Muscle of leg (tissue), 11 donors: ENCODE results near the gene CCDC183. TPM values are rescaled to one million over a fixed set of nuclear protein-coding genes. Genes with fewer than 3 reads are reported as not detected.
"Not testable (repeated sequence)": the region's sequence is repeated elsewhere in the genome, so short reads cannot be mapped to it uniquely, and the experiment has no call there.

ENCODE experiments used
- DNase-seq: peaks from one replicate; pipeline ENCODE4 v3.0.0; 2013
- H3K27ac ChIP-seq: one replicate; pipeline ENCODE4 v1.5.1; 2013; ENCODE audit warnings: mild to moderate bottlenecking, low read length, control low read depth
- H3K27me3 ChIP-seq: one replicate; pipeline ENCODE4 v1.6.1; 2013; ENCODE audit warnings: low read length; ENCODE audit not compliant: control insufficient read depth, insufficient read depth
- H3K36me3 ChIP-seq: one replicate; pipeline ENCODE4 v1.6.1; 2013; ENCODE audit warnings: low read length; ENCODE audit not compliant: control insufficient read depth, insufficient read depth
- H3K4me1 ChIP-seq: one replicate; pipeline ENCODE4 v1.6.1; 2013; ENCODE audit warnings: low read length; ENCODE audit not compliant: control insufficient read depth, insufficient read depth
- H3K4me3 ChIP-seq: one replicate; pipeline ENCODE4 v1.5.1; 2013; ENCODE audit warnings: low read length, control low read depth
- H3K9me3 ChIP-seq: replicated peaks from 2 replicates; pipeline ENCODE4 v1.6.1; 2013; ENCODE audit warnings: low read depth, low read length; ENCODE audit not compliant: control insufficient read depth
- WGBS: methylation state at CpG from one replicate; pipeline ENCODE4 v1.1.5; 2013; ENCODE audit warnings: missing lambda C conversion rate; ENCODE audit not compliant: insufficient coverage; 5-methylcytosine and 5-hydroxymethylcytosine counted together
- polyA plus RNA-seq, 8 donors: library from polyadenylated mRNA; unstranded; fragments of 120-200 nt; gene quantifications; one replicate each; pipeline versions ENCODE4 v1.2.1 to v1.2.3, GENCODE V29; 2013; ENCODE audit warnings: inconsistent platforms in 1 of 8, low replicate concordance in 1 of 8; ENCODE audit not compliant: insufficient read length in 8 of 8, insufficient read depth in 1 of 8
- total RNA-seq: library from RNA; stranded (reverse); fragments of 120-200 nt; gene quantifications from one replicate; pipeline ENCODE4 v1.2.4, GENCODE V29; 2013

CCDC183 gene
- total and polyA plus RNA-seq, 9 donors, result 0.84 to 4.6 (median 2.1) TPM

DNA sequence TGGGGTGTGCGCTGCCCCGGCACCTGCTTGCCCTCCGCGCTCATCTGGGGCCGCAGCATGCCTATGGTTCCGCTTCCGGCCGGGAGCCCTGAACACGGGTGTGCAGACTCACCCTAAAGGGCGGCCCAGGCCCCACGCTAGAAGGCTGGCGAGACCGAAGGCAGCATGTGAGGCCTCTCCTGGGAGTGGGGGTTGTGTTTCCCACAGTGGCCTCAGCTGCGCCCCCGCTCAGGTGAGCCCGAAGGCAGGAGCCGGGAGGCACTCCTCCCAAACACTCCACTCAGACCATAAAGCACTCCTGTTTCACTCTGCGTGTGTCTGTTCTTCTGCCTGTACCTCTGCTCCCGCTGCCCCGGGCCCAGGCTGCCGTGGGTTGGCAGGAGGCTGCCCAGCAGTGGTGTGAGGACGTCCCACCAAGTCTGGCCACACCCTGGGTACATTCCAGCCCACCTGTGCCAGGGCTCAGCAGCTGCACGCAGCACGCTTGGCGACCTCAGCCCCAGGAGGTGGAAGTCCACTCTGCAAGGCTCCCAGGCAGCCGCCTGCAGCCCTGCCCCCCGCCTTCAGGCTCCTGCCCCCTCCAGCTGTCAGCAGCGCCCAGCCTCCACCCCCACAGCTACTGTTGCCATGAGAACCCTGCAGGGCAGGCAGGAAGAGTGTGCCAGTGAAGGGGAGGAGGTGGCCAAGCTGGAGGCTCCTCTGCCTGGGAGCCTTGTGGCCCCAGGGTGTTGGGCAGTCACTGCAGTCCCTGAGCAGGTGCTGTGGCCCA lies 44.9 kb downstream of the CCDC183 start:
- H3K4me1 ChIP-seq, result peaks cover 63% of the 10 kb centered on the region
- H3K4me3 ChIP-seq, result no peak overlapping the region
- H3K27ac ChIP-seq, result peak overlapping the region; percentile 65
- H3K27me3 ChIP-seq, result peaks cover 29% of the 10 kb centered on the region
- peak; percentile 72 for DNase-seq
- 51% methylated on average over 21 of the region's 28 CpGs for WGBS
- H3K9me3 ChIP-seq, result no peaks in the 10 kb centered on the region
- peaks cover 26% of the 10 kb centered on the region for H3K36me3 ChIP-seq

DNA sequence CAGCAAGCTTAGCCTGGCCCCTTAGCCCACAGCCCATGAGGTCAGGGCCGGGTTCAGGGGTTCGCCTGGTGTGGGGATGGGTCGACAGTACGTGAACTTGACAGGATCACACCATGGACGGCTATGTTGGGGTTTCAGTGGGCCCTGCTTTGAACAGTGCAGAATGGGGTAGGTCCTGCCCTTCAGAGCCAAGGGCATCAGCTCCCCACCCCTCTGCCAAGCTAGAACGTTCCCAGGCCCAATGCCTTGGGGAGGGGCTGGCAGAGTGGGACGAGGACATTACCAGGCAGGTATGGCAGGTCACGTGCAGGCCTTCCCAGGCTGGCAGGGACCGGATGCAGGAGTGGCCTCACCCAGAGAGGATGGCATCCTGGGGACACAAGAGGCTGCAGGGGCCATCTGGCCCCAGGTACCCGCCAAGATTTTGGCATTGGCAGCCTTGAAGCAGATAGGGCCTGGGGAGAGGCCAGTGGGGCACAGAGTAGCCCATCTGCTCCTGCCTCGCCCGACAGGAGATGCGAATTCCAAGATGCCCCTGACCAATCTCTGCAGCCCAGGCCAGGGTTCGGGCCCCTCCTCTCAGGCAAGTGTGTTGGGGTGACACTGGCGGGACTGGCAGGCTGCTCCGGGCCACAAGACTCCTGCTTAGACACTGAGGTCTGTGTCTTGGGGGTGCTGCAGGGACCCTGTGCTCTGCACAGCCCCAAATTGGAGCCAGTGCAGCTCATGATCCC lies 45.7 kb downstream of the CCDC183 start:
- Histone ChIP-seq H3K36me3 (peaks cover 21% of the 10 kb centered on the region), H3K27me3 (peaks cover 35% of the 10 kb centered on the region), H3K4me1 (peaks cover 63% of the 10 kb centered on the region), H3K27ac (peak overlapping the region; percentile 62)
- 32% methylated on average over 12 of the region's 16 CpGs for WGBS
- not testable (repeated sequence) for H3K9me3 ChIP-seq, H3K4me3 ChIP-seq, DNase-seq

DNA sequence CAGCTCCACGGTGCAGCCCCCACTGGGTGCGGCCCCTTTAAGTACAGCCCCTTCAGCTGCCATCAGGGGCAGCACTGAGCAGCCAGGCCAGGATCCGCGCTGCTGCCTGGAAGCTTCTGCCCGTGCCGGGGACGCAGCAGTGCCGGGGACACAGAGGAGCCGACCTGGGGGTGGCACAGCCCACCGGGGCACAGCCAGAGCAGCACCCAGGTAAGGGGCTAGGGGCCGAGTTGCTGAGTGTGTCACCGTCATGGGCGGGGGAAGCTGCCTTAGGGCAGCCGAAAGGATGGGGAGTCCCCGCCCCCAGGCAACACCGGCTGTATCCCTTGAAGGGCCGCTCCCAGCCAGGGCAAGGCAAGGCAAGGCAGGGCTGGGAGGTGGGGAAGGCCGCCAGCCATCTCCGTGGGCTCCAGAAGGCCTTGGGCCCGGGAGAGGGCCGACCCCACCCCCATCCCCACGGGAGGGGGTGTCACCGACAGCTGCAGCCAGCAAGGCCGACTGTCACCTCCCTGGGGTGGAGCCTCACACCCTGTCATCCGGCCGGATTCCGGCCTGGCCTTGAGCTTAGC lies 46.3 kb downstream of the CCDC183 start, which contains the start of gene AJM1:
AJM1 (plus strand) TSS at position 99 of the 569 bp plus-strand sequence. CDS start 1,937 bp downstream, outside the sequence.
- peak within 1 kb of the TSS; percentile 50 for H3K4me3 ChIP-seq
- H3K36me3 ChIP-seq, result peaks cover 21% of the 10 kb centered on the region
- peaks cover 41% of the 10 kb centered on the region for H3K27me3 ChIP-seq
- 2% methylated on average over 16 of the region's 27 CpGs for WGBS
- not testable (repeated sequence) for H3K9me3 ChIP-seq
- DNase-seq, result peak; percentile 85
- H3K27ac ChIP-seq, result peak within 1 kb of the TSS; percentile 62
- H3K4me1 ChIP-seq, result peaks cover 67% of the 10 kb centered on the region

DNA sequence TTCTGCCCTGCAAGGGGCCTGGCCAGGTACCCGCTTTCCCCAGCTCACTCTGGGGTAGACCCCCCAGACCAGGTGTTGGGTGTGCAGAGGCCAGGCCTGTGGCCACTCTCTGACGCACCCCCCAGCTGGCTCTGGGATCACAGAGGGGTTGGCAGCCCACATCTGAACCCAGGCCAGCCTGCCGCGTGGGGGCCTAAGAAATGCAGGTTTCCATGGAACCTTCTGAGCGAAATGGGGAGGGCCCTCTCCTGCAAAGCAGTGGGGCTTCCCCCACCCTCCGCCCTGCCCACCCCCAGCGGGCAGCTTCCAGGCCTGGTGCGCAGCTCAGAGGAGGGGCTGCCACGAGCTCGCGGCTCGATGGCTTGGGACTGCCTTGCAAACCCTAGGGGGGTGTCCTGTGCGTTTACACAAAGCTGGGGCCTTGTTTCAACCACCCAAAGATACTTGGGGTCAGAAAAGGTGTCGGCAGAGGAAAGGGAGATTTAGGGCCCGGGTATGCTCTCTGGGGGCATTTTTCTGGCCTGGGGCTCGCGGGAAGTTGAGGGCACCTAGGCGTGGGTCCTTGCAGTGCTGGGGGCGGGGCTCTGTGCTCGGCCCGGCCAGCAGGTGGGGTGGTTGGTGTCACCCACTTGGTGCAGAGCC lies 47.1 kb downstream of the CCDC183 start:
- Histone ChIP-seq H3K27me3 (peaks cover 44% of the 10 kb centered on the region), H3K4me1 (peaks cover 72% of the 10 kb centered on the region), H3K36me3 (peaks cover 15% of the 10 kb centered on the region)
- not testable (repeated sequence) for H3K9me3 ChIP-seq, H3K4me3 ChIP-seq, DNase-seq, H3K27ac ChIP-seq
- 14% methylated on average over 15 of the region's 21 CpGs for WGBS

DNA sequence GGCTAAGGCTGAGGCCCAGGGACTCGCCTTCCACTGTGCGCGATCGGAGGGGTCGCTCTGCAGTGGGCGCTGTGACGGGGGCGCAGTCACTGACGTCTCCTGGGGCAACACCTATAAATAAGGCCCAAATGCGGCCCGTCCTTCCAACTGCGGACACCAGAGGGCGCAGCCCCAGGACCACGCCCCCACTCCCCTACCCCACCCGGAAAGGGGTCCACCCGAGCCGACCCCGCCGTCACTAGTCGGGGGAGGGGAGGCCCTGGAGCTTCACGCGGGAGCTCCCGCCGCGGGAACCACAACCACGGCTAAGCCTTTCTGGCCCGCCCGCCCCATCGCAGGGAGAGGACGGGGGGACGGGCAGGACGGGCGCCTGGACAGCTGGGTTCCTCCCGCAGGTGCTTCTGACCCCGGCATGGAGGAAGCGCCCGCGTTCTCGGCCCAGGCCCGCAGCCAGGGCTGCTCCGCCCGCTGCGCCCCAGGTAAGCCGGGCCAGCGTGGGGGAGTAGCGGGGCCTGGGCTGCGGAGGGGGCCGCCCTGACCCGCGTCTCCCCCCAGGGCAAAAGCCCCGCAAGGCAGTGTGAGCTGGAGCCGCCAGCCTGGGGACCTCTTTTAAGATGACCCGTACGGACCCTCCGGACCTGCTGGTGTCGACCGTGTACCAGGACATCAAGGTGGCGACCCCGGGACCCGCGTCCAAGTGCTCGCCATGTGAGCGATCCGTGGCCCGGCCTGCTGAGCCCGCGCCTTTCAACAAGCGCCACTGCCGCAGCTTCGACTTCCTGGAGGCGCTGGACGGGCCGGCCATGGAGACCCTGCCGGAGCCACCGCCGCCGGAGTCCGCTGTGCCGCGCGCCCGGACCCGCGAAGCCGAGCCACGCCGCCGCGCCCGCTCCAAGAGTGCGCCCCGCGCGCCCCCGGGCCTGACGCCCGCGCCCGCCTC lies 47.9 kb downstream of the CCDC183 start:
- H3K36me3 ChIP-seq, H3K4me3 ChIP-seq, DNase-seq, H3K27ac ChIP-seq, H3K9me3 ChIP-seq: not testable (repeated sequence)
- Histone ChIP-seq H3K4me1 (peaks cover 73% of the 10 kb centered on the region), H3K27me3 (peaks cover 44% of the 10 kb centered on the region)
- WGBS, result 3% methylated on average over 96 of the region's 99 CpGs

DNA sequence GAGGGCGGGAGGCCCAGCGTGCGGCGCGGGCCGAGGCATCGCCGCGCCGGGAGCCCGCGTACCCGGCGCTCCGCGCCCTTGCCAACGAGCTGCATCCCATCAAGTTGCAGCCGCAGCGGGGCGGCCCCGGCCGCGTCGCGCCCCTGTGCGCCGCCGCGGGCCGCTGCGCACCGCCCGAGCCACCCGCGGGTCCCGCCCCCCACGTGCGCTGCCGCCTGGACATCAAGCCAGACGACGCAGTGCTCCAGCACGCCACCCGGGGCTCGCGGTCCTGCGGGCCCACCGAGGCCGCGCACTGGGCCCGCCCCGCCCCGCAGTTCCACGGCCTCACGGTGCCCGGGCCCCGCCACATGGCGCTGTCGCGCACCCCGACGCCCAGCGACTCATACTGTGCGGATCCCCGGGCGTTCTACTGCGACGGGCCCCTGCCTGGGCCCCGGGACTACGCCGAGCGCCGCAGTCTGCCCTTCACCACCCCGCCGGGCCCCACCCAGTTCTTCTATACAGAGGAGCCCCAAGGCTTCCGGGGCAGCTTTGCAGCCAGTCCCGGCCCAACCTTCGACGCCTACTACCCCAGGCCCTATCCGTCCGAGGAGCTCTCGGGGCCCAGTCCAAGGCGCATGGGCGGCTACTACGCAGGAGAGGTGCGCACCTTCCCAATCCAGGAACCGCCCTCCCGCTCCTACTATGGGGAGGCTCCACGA lies 48.8 kb downstream of the CCDC183 start:
- no peak overlapping the region for H3K4me3 ChIP-seq

DNA sequence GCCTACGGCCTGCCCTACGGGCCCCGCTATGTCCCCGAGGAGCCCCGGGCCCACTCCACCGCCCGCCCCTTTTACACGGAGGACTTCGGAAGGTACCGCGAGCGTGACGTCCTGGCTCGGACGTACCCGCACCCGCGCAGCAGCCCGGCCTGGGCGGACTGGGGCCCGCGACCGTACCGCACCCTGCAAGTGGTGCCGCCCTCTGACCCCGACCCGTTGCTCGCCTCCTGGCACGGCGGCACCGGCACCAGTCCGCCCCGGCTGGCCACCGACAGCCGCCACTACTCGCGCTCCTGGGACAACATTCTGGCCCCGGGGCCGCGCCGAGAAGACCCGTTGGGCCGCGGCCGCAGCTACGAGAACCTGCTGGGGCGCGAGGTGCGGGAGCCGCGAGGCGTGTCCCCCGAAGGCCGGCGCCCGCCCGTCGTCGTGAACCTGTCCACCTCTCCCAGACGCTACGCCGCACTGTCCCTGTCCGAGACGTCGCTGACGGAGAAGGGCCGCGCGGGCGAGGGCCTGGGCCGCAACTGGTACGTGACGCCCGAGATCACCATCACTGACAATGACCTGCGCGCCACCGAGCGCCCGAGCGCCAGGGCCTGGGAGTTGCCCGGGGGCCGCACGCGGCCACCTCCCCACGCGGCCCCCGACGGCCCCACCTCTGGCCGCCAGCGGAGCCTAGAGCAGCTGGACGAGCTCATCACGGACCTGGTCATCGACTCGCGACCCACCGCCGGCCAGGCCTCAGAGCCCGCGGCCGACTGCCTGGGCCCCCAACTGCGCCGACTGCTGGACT lies 49.5 kb downstream of the CCDC183 start:
- H3K27me3 ChIP-seq, result peaks cover 44% of the 10 kb centered on the region
- H3K36me3 ChIP-seq, result peaks cover 6% of the 10 kb centered on the region
- 13% methylated on average over 101 of the region's 102 CpGs for WGBS
- no peak for DNase-seq
- peaks cover 69% of the 10 kb centered on the region for H3K4me1 ChIP-seq
- H3K27ac ChIP-seq, result no peak overlapping the region
- no peaks in the 10 kb centered on the region for H3K9me3 ChIP-seq
- no peak overlapping the region for H3K4me3 ChIP-seq

More for the DNA sequence above, 48.8 kb downstream of the CCDC183 start:
- 5% methylated on average over 88 of the region's 88 CpGs for WGBS
- Histone ChIP-seq H3K4me1 (peaks cover 70% of the 10 kb centered on the region), H3K27me3 (peaks cover 44% of the 10 kb centered on the region), H3K9me3 (no peaks in the 10 kb centered on the region), H3K36me3 (no peaks in the 10 kb centered on the region), H3K27ac (no peak overlapping the region)
- DNase-seq, result no peak

DNA sequence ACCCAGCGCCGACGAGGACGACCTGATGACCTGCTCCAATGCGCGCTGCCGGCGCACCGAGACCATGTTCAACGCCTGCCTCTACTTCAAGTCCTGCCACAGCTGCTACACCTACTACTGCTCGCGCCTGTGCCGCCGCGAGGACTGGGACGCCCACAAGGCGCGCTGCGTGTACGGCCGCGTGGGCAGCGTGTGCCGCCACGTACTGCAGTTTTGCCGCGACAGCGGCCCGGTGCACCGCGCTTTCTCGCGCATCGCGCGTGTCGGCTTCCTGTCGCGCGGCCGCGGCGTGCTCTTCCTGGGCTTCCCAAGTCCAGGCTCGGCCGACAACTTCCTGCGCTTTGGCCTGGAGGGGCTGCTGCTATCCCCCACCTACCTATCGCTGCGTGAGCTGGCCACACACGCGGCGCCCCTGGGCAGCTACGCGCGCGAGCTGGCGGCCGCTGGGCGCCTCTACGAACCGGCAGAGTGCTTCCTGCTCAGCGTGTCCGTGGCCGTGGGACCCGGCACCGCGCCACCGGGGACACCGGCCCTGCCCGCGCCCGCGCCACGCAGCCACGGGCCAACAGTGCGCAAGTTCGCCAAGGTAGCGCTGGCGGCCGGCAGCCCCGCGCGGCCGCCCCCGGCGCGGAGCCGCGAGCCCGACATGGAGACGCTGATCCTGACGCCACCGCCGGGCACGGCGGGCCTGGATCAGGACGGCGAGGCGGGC lies 50.4 kb downstream of the CCDC183 start:
- Histone ChIP-seq H3K4me3 (no peak overlapping the region), H3K27ac (no peak overlapping the region), H3K27me3 (peaks cover 44% of the 10 kb centered on the region), H3K36me3 (peaks cover 14% of the 10 kb centered on the region), H3K9me3 (no peaks in the 10 kb centered on the region), H3K4me1 (peaks cover 69% of the 10 kb centered on the region)
- DNase-seq, result no peak
- 3% methylated on average over 98 of the region's 98 CpGs for WGBS
